Activated naive CD4-positive, alpha-beta T cell treated with anti-CD3 and anti-CD28 coated beads, Interleukin-2, amount 50 U/mL, for 24 hours (primary cell): Measurements from ENCODE around the gene NAA10.
A peak's percentile ranks its signal among the peaks of the same experiment; 100 is the strongest.

Source experiments
- H3K27ac Mint-ChIP-seq: one replicate; pipeline ENCODE4 v1.8.0; 2021; ENCODE audit warnings: mild to moderate bottlenecking, mixed read lengths
- H3K27me3 Mint-ChIP-seq: one replicate; pipeline ENCODE4 v1.8.0; 2021; ENCODE audit warnings: mixed read lengths
- H3K36me3 Mint-ChIP-seq: one replicate; pipeline ENCODE4 v1.8.0; 2021; ENCODE audit warnings: mixed read lengths
- H3K4me1 Mint-ChIP-seq: one replicate; pipeline ENCODE4 v1.8.0; 2021; ENCODE audit warnings: mixed read lengths
- H3K4me3 Mint-ChIP-seq: one replicate; pipeline ENCODE4 v1.8.0; 2021; ENCODE audit warnings: mild to moderate bottlenecking, mixed read lengths
- H3K9me3 Mint-ChIP-seq: one replicate; pipeline ENCODE4 v1.8.0; 2021; ENCODE audit warnings: mixed read lengths

NAA10 gene

DNA sequence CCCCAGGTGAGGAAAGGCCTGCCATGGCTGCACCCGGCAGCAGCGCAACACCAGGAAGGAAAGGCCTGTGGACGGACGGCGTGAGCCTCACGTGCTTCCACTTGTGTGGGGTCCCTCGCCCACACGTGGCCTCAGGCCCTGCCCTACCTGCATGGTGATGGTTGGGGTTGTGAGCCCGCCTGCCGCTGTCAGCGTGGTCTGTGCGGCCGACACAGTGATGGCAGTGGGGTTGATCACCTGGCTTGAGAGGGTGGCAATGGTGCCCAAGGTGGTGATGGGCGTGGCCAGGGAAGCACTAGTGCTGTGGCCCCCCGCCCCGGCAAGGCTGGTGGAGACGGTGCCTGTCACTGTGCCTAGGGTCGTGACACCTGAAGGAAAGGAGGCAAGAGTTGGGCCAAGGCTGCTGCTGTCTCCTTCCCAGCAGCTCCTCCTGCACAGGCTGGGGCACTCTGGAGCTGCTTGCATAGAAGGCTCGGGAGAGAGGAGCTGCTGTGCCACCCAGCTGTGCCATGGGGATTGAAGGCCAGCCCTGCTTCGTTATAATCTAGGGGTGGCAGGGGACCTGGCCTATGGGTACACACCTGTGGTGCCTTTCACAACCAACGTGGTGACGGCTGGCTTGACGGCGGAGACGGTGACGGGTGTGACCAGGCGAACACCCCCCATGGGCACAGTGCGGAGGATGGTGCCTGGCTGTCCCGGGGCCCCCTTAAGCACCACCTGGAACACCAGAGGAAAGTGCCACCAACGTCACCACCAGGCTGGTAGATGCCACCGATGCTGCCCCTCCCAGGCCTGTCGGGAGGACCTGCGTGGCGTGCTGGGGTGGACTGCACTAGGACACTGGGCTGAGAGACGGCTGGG, 21.4 kb upstream of the NAA10 start:
- no peaks in the 10 kb centered on the region for H3K4me1 Mint-ChIP-seq
- H3K36me3 Mint-ChIP-seq, result no peaks in the 10 kb centered on the region
- no peaks in the 10 kb centered on the region for H3K9me3 Mint-ChIP-seq
- no peaks in the 10 kb centered on the region for H3K27me3 Mint-ChIP-seq
- no peak overlapping the region for H3K27ac Mint-ChIP-seq
- no peak overlapping the region for H3K4me3 Mint-ChIP-seq

DNA sequence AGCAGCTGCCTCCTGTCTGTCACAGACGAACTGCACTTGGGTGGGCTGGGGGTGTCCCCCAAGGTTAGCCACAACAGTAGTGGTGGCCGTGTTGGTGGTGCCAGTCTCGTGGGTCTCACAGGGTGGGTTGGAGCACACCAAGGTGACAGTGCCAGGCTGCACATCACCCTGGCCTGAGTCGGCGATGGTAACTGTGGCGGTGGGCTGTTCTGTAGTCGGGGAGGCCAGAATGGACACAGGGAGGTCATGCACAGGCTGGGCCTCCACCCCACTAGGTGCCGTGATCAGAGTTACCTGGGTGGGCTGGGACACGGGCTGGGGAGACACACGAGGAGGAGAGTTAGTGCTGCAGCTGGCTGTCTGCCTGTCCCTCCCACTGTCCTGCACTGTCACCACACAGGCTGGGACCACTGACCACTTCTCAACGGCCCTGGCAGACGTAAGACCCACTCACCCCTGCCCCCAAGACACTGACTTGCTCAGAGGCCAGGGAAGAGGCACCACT, 20.4 kb upstream of the NAA10 start:
- no peaks in the 10 kb centered on the region for H3K9me3 Mint-ChIP-seq
- no peak overlapping the region for H3K27ac Mint-ChIP-seq
- no peaks in the 10 kb centered on the region for H3K4me1 Mint-ChIP-seq
- H3K27me3 Mint-ChIP-seq, result no peaks in the 10 kb centered on the region
- no peaks in the 10 kb centered on the region for H3K36me3 Mint-ChIP-seq
- no peak overlapping the region for H3K4me3 Mint-ChIP-seq

DNA sequence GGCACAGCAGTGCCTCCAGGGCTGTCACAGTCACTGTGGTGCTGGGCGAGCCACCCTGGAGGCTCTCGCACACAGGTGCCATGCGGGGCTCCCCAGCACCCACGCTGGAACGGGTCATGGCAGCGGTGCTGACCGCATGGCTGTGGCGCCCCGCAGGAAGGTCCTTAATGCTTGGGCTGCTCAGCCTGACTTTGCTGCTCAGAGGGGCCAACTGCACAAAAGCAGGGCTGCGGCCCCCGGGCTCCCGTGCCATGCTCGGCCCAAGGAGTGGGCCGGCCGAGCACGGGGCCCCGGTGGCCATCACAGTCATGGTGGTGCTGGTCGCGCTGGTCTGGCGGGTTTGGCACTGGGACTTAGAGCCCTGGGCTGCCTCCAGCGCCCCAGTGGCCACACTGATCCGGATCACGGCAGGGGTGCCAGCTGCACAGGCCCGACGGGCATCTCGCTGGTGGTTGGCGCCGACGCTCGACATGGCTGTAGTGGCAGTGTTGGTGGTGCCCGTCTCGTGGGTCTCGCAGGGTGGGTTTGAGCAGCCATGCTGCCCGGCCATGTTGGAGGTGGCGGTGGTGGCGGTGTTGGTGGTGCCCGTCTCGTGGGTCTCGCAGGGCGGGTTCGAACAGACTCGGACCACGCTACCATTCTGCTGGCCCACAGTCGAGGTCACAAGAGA, 19.9 kb upstream of the NAA10 start:
- H3K27me3 Mint-ChIP-seq, result no peaks in the 10 kb centered on the region
- no peak overlapping the region for H3K27ac Mint-ChIP-seq
- H3K9me3 Mint-ChIP-seq, result no peaks in the 10 kb centered on the region
- no peaks in the 10 kb centered on the region for H3K4me1 Mint-ChIP-seq
- H3K4me3 Mint-ChIP-seq, result no peak overlapping the region
- H3K36me3 Mint-ChIP-seq, result no peaks in the 10 kb centered on the region

DNA sequence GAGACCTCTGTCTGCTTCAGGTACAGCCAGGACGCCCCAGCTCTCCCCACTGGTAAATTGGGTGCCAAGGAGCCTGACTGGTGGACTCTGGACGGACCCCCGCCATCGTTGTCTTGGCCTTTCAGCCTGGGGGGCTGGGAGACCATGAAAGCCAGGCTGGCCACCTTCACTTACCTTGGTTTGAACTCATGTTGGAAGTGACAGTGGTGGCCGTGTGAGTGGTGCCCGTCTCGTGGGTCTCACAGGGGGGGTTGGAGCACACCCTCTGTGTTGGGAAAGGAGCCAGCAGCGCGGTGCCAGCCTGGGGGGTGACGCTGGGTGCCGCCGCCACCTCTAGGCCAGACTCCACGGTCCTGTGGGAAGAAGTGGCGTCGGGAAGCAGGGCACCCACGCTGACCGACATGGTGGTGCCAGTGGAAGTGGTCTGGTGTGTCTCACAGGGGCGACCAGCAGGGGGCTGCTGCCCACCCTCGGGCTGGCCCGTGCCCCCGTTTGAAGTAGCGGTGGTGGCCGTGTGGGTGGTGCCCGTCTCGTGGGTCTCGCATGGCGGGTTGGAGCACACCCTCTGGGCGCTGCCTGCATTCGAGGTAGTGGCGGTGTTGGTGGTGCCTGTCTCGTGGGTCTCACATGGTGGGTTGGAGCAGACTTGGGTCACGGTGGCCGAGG, 19.2 kb upstream of the NAA10 start:
- no peaks in the 10 kb centered on the region for H3K36me3 Mint-ChIP-seq

DNA sequence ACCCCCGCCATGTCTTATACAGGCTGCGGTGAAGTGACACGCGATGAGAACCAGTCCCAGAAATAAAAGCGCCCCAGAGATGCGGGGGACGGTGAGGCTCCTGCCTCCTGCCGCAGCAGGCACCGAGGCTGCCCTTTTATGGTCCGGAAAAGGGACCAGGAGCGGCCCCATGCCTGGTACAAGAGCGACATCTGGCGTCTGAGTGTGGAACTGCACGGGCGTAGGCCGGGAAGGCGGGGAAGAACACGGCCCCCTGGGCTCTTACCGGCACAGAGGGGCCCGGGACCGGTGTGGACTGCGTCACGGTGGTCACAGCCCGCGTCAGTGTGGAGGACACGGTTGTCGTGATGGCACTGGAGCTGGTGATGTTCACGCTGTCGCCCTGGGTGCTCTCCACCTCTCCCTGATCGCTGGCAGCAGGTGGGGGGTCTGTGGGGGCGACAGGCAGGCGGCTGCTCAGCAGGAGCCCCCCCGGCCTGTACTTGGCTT, 18.5 kb upstream of the NAA10 start:
- H3K27me3 Mint-ChIP-seq, result no peaks in the 10 kb centered on the region
- no peaks in the 10 kb centered on the region for H3K9me3 Mint-ChIP-seq
- no peak overlapping the region for H3K4me3 Mint-ChIP-seq
- H3K36me3 Mint-ChIP-seq, result no peaks in the 10 kb centered on the region
- no peak overlapping the region for H3K27ac Mint-ChIP-seq
- H3K4me1 Mint-ChIP-seq, result peaks cover 4% of the 10 kb centered on the region

More for the DNA sequence above, 19.2 kb upstream of the NAA10 start:
- Mint-ChIP-seq H3K4me3 (no peak overlapping the region), H3K27ac (no peak overlapping the region), H3K27me3 (no peaks in the 10 kb centered on the region), H3K9me3 (no peaks in the 10 kb centered on the region), H3K4me1 (no peaks in the 10 kb centered on the region)

DNA sequence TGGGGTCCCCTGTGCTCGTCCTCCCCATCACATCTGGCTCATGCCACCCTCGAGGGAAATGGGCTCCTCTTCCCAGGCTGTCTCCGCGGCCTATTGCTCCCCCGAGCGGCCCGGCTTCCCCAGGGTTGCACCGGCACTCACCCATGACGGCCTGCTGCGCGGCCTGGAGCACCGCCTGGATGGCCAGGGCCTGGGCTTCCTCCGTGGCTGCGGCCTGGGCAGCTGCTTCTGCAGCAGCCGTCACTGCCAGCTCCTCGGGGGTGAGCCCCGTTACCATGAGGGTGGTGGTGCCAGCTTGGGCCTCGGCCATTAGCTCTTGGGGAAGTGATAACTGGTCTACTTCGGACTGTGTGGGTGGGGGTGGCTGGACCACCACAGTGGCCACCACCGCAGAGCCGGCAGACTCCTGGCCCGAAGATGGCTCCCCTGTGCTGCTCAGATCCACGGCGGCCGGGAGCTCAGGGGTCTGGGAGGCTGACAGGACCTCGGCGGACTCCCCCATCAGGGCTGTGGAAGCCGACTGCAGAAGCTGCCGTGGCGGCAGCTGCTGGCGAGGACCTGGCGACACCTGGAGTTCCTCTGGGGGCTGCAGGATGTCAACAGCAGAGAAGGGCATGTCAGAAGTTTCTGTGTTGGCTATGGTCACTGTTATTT, 17.7 kb upstream of the NAA10 start:
- Mint-ChIP-seq H3K27me3 (no peaks in the 10 kb centered on the region), H3K4me3 (no peak overlapping the region), H3K27ac (no peak overlapping the region), H3K4me1 (peaks cover 9% of the 10 kb centered on the region), H3K9me3 (no peaks in the 10 kb centered on the region), H3K36me3 (peaks cover 1% of the 10 kb centered on the region)

DNA sequence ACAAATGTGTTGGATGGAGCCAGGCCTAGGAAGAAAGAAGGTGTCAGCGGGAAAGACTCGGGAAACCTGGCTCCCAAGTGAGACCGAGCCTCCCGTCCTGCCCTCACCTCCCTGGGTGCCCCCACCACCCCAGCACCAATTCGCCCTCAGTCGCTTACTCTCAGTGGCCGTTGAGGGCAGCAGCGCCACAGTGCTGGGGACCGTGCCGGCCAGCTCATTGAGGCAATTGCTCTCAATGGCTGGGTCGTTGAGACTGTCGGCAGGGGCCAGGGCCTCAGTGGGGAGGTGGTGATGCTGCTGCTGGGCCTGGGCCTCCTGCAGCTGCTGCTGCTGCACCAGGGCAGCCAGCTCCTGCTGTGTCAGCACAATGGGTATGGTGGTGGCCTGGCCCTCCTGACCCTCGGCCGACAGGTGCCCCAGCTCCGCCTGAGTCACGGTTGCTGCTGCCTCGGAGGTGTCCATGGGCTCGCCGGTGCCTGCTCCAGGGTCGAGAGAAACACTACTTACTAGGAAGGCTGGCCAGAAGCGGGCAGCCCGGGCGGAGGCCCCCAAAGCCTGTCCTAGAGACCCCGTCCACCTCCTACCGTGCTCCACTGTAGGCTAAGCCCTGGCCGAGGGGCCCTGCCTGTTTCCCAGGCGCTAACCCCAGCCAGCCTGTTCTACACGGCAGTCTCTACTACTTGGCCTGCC, 17.0 kb upstream of the NAA10 start:
- Mint-ChIP-seq H3K27ac (no peak overlapping the region), H3K4me1 (peaks cover 12% of the 10 kb centered on the region), H3K9me3 (no peaks in the 10 kb centered on the region), H3K4me3 (no peak overlapping the region), H3K36me3 (peaks cover 3% of the 10 kb centered on the region), H3K27me3 (no peaks in the 10 kb centered on the region)

DNA sequence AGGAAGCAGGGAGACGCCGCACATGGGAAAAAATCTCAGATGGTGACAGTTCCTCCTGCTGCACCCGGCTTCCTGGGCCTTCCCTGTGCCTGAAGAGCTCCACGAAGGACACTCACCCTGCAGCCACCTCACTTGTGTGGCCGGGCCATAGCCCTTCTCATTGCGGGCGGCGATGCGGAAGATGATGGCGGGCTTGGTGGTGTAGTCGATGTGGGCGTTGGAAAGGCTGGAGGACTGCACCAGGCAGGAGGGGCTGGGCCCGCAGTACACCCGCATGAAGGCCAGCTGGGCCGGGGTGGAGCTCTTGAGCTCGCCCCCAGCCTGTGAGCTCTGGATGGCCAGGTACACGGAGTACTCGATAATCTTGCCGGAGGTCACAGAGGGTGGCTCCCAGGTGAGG, 15.3 kb upstream of the NAA10 start:
- no peaks in the 10 kb centered on the region for H3K9me3 Mint-ChIP-seq
- H3K36me3 Mint-ChIP-seq, result peaks cover 3% of the 10 kb centered on the region
- peak overlapping the region; percentile 46 for H3K27ac Mint-ChIP-seq
- H3K27me3 Mint-ChIP-seq, result no peaks in the 10 kb centered on the region
- no peak overlapping the region for H3K4me3 Mint-ChIP-seq
- H3K4me1 Mint-ChIP-seq, result peaks cover 12% of the 10 kb centered on the region

DNA sequence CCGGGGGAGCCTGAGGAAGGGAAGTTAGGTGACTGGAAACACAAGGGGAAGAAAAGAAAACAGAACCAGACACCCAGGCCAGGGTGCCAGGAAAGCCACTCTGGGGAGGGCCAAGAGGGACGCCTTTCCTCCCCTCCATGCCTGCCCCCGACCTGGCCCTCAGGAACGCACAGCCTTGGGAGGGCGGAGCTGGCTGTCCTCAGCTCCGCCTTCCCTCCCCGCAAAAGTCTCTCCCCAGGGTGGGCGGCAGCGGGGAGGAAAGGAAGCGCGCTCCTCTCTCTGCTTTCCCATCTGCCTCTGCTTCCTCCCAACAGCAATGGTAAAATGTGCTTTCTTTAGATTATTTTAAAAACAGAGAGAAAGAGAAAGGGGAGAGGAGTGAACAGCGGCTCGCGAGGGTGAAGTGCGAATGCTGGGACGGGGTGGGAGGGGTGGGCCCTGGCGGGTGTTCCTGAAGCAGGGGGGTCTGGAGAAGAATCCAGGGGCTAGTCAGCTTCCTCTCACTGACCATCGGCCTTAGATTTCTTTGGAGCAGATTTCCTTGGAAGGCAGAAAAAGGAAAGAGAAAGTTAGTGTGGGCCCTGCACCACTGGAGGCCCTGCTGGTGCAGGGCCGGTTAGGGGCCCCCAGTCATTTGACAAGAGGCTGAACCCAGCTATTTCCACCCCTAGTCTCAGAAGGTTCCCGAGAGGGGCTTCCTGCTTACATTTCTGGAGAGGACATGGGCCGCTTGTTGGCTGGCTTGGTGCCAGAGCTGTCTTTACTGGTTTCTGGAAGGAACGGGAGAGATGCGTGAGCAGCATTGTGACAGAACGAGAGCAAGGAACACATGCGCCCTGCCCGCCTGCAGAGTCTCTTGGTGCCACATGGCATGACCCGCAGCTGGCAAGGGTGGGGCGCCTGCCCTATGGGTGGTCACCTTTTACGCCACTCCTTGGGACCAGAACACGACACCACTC, 14.3 kb upstream of the NAA10 start:
- H3K27me3 Mint-ChIP-seq, result no peaks in the 10 kb centered on the region

DNA sequence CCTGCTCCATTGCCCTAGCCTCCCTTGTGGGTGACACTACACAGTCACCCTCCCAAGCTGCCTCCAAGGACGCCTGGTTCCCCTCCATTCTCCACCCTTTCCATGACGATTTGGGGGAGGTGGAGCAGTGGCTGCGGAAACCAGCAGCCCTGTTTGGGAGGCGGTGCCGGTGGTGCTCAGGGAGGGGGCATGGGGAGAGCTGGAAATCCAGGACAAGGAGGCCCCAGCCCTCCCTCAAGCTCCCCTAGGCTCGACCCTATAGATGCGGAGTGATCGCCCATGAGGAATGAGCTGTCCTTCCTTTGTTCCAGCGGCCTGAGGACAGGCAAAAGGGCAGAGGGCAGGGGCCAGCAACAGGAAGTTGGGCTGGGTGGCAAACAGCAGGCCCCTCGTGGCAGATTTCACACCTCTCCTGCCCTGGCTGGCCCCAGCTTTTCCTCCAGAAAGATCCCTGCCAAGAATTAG, 13.2 kb upstream of the NAA10 start:
- Mint-ChIP-seq H3K4me3 (no peak overlapping the region), H3K4me1 (peaks cover 16% of the 10 kb centered on the region), H3K27me3 (no peaks in the 10 kb centered on the region), H3K27ac (no peak overlapping the region), H3K36me3 (peaks cover 3% of the 10 kb centered on the region), H3K9me3 (no peaks in the 10 kb centered on the region)

More for the DNA sequence above, 14.3 kb upstream of the NAA10 start:
- H3K9me3 Mint-ChIP-seq, result no peaks in the 10 kb centered on the region
- H3K36me3 Mint-ChIP-seq, result peaks cover 3% of the 10 kb centered on the region
- H3K4me3 Mint-ChIP-seq, result peak overlapping the region; percentile 11
- H3K27ac Mint-ChIP-seq, result peak overlapping the region; percentile 84
- H3K4me1 Mint-ChIP-seq, result peaks cover 12% of the 10 kb centered on the region

DNA sequence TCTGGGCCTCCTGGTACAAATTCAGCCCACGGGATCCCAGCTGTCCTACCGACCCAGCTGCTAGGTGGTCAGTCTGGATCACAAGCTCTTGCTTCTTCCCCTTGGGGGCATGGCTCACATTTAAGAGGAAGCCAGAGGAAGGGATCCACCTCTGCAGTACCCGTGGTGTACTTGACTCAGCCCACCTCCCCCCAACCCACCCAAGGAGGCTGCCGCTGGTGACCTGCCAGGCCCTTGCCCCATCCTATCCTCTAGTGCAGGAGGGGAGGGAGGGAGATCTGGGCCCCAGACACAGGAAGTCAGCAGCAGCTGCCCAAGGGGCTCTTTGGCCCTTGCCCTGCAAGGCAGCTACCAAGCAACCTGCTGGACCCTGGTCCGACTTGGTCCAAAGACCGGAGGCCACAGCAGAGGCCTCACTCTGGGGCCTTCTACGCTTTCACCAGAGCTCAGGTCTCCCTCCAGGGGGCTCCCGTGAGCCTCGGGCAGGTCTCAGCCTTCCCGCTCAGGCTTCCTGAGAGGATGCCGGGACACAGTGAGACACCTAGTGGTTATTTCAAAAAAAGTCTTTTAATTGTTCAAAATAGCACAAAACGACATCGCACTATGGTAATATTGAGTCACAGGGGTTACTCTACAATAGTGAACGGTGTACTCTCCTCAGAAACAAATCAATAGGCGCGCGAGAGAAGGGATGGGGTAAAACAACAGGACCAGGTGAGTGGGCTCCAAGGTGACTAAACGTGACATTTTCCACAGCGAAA, 12.4 kb upstream of the NAA10 start:
- no peaks in the 10 kb centered on the region for H3K9me3 Mint-ChIP-seq
- peaks cover 16% of the 10 kb centered on the region for H3K4me1 Mint-ChIP-seq
- H3K27me3 Mint-ChIP-seq, result no peaks in the 10 kb centered on the region
- H3K4me3 Mint-ChIP-seq, result peak overlapping the region; percentile 59
- H3K27ac Mint-ChIP-seq, result peak overlapping the region; percentile 82
- H3K36me3 Mint-ChIP-seq, result peaks cover 3% of the 10 kb centered on the region

DNA sequence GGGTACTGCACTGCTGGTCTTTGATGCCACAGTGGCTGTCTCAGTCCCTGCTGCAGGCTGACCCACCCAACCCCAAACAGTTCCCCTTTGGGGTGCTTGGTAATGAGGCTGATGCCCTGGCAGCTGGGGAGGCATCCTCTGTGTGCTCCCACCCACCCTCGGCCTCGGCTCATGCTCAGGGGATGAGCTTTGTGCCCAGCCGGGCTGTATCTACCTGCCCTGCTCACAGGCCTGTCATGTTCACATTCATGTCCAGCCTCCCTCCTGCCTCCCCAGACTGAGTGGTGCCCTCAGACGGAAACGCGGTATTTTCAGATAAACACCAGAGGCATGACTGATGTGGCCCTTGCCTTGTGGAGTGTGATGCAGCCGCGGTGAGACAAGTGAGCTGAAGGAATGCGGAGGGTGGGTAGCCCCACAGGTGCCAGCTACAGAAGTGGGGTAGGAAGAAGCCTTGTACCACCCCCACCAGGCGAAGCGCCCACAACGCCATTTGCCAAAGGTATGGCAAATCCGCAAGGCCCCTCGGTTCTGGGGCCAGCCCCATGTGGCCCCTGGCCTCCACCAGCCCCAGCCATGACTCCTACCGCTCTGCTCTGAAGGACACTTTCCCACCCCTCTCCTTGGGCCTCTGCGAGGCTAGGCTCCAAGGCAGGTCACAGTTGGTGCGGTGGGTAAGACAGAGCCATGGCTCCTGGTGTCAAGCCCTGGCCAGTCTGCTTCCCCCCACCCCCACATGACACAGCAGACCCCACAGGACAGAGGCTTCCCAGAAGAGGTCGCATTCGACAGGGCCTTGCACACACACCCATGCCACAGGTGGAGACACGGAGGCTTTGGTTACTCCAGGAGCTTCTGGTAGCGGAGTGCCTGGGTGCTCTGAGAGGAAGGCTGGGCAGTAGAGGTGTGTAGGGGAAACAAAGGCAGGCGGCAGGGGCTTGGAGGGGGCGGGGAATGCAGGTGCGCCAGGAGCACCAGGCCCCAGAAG, 11.4 kb upstream of the NAA10 start:
- H3K9me3 Mint-ChIP-seq, result no peaks in the 10 kb centered on the region
- peak overlapping the region; percentile 12 for H3K27ac Mint-ChIP-seq
- H3K27me3 Mint-ChIP-seq, result no peaks in the 10 kb centered on the region
- peaks cover 18% of the 10 kb centered on the region for H3K4me1 Mint-ChIP-seq
- H3K4me3 Mint-ChIP-seq, result no peak overlapping the region
- peaks cover 3% of the 10 kb centered on the region for H3K36me3 Mint-ChIP-seq
